Suppressor macrophage treated with lipopolysaccharide for 1 hour (primary cell): Measurements from ENCODE around the gene KIAA0040.

Source experiments
- DNase-seq, 3 donors: peaks; one replicate each; pipeline ENCODE4 v3.0.0-alpha.2; 2020 to 2022

KIAA0040 gene

DNA sequence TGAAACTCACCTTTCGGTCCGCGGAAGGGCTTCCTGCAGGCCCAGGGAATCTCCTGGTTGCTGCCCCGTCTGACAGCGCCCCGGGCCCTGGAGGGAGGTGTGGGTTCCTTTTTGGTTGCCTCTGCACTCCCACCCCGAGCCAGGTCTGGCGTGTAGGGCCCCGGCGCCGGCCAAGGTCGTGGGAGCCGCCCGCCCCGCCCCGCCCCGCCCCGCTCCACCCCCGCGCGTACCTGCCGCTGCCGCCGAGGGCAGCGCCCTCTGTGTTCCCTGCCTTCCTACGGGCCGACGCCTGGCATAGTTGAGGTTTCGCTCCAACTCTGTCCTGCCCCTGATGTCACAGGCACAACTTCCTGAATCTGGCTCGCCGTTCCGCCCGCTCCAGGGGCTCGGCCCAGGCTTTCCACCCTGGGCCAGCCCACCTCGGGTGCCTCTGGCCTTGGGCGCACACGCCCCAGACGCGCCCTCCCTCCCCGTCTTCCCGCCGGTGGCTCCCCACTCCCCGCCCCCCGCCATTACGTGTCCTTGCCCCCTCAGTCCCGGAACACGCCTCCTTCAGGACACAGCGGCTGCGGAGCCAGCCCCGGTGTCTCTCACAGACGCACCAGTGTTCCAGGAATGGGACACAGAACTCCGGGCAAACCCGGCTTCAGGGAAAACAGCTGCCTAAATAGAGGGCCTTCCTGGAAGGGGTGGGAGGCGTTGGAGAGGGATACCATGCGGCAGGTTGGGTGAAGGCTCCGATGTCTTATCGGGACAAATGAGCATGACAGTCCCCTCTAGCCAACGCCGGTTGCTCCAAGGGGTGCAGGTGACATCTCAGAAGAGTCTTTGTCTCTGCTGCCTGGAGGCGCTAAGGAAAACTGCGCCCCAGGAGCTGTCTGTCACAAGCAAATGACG is at the start of gene KIAA0040:
TSS of gene KIAA0040 (minus strand) at position 147 of the 897 bp plus-strand sequence. CDS start 31,763 bp downstream, outside the sequence.
- DNase-seq = peak; percentile 75 to 87 (median 81)

DNA sequence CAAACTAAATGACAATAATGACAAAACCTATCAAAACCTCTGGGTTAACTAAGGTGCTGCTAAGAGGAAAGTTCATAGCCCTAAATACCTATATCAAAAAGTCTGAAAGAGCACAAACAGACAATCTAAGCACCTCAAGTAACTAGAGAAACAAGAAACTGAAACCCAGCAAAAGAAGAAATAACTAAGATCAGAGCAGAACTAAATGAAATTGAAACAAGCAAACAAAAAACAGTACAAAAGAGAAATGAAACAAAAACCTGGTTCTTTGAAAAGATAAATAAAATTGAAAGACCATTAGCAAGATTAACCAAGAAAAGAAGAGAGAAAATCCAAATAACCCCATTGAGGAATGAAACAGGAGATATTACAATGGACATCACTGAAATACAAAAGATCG is 44.8 kb upstream of the KIAA0040 start:
- DNase-seq = peak in 2 of 3 donors; percentile 8 to 26

DNA sequence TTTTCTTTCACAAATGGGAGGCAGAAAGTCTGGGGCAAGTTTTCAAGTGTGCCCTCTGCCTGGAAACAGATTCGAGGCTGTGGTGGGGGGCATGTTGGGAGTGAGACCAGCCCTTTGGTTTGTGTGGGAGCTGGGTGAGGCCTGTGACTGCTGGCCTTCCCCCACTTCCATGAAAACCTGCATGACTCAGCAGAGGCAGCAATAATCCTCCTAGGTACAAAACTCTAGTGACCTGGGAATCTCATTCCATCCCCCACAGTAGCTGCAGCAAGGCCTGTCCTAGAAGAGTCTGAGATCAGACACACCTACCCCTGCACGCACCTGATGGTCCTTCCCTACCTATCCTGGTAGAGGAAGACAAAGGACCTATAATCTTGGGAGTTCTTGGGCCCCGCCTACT is 42.1 kb upstream of the KIAA0040 start:
- DNase-seq = no peak

GRCh38 chr1:175232335-175232734 is 39.8 kb upstream of the KIAA0040 start:
- no peak for DNase-seq

DNA sequence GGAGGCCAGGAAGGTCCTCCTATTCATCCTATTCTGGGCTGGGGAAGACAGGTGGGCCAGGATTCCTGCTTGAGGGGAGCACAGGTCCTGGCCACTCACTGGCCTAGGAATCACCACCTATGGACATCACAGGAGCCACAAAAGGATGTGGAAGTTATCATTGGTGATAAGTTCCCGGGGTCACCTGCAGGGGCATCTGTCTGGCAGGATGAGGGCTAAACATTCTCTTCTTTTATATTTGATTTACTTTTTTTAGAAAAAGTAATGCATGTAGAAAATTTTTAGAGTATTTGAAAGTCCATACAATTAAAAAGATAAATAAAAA is 33.2 kb upstream of the KIAA0040 start:
- no peak for DNase-seq

- no peak for DNase-seq
Observed at GRCh38 chr1:175222296-175222938, 29.8 kb upstream of the KIAA0040 start.

GRCh38 chr1:175221557-175222175 is 29.1 kb upstream of the KIAA0040 start:
- DNase-seq = no peak

- no peak for DNase-seq
Observed at GRCh38 chr1:175220853-175221556, 28.4 kb upstream of the KIAA0040 start.

DNA sequence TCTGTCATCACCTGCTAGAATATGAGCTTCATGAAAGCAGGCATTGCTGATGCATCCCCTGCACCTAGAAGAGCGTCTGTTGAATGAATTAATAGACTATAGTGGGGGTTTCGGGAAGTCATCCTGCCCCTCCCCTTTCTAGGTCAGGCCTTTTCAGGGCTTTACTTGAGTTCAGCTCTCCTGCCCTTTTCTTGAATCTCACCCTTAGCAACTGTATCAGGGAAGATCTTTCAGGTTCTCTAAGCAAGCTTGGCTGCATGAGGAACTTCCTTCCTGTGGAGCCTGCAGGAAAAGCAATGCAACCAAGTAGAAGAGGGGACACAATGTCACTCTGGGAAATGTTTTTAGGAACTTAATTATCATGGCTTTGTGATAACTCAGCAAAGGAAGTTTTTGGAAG is 27.2 kb upstream of the KIAA0040 start:
- no peak for DNase-seq

DNA sequence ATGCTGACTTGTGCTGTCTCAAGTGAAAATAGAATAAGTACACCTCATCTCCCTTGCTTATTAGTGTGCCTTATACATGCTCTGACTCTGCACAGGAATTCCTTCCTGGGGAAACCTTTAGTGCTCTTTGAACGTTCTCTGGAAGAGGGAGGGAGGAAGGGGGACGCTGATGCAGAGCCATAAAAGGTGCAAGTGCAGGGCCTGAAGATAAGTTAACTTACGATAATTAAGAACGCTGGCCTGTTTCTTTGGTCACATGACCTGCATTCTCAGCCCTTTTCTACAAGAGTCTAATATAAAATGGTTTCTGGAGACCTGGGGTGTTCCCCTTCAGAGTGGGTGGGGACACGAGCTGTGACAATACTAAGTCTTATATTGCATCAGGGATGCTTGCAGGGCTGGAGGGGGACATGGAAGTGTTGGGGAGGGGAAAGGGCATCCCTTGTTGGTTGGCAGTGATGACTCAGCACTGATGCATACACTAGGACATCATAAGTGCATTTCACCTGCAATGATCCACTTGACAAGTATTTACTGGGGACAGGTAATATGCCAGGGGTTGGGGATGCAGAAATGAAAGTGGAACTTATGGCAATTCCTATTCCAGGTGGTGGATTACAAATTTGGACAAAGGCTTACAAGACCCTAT is 26.3 kb upstream of the KIAA0040 start:
- no peak for DNase-seq

- no peak for DNase-seq
Observed at GRCh38 chr1:175217721-175218531, 25.4 kb upstream of the KIAA0040 start.

- DNase-seq = no peak
Observed at GRCh38 chr1:175216444-175216843, 23.9 kb upstream of the KIAA0040 start.

DNA sequence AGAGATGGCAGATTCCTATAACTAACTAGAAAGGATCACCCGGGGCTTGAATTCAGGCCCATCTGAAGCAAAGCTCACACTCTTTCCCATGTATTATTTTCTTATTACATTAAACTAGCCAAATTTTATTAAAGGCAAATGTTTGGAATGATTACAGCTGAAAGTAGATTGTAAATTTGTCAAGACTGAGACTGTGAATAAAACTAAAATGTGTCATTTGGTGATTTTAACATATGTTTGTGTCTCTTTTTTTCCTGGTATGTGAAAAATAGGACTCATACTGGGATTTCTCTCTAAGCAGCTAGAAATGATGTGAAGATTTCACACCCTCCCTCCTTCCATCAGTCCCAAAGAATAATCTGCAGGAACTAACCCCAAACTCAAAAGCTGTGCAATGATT is 19.1 kb upstream of the KIAA0040 start:
- no peak for DNase-seq

DNA sequence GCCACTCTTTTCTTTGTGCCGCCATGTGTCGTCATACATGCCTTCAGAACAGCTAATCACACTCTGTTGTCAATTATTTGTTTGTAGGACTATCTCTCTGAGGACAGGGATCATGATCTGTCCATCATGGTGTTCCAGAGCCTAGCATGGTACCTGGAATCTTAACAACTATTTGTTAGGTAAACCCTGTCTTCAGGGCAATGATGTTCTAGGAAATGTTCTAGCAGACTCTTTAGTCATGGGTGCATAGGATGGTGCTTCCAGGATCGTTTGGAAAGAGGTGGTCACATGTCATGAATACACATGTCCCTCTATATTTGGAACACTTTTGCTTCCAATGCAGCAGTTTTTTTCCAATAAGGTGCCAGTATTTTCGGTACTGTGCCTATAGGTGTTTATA is 18.2 kb upstream of the KIAA0040 start:
- DNase-seq = no peak

GRCh38 chr1:175209493-175209921 is 16.9 kb upstream of the KIAA0040 start:
- DNase-seq = no peak

GRCh38 chr1:175208773-175209492 is 16.4 kb upstream of the KIAA0040 start:
- DNase-seq = no peak

GRCh38 chr1:175207971-175208370 is 15.4 kb upstream of the KIAA0040 start:
- DNase-seq = no peak

DNA sequence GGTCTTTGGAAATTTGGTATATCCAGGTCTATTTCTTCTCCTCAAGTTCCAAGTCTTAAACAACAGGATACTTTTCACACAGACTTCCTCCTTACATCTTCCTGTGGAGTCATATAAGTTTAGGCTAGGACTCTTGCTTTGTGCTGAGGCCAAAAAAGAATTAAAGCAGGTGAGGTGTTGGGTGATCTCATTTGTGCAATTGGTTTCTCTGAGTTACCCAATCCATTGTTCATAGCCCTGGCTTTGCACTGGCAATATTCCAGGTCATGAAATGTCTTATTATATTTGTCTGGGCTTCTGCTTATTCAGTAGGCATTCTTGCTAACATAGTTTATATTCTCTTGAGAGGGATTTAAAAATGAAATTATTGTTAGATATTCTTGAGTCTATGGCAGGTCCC is 14.1 kb upstream of the KIAA0040 start:
- DNase-seq = no peak

DNA sequence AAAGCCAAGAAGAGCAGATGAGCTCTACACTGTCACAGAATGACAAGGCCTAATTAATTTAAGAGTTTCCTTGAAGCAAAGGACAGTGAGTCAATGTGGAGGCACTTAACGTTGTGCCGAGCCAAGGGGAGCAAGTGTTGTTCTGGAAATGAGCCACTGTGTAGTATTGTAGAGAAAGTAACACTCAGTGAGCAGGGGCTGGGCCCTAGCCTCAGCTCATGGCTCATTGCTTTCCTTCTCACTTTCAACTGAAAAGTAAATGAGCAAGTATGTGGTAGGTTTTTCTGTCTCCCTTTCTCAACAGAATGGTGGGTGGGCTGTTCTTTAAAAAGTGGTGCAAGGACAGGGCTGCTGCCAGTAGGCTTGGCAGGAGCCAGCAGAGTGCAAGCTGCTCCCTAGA is 11.8 kb upstream of the KIAA0040 start:
- no peak for DNase-seq

- DNase-seq = no peak
Observed at GRCh38 chr1:175203570-175204068, 11.0 kb upstream of the KIAA0040 start.
